Spleen (tissue), 11 donors: ENCODE results near the gene SULT1B1. TPM values are rescaled to one million over a fixed set of nuclear protein-coding genes. Genes with fewer than 3 reads are reported as not detected.
A peak's percentile ranks its signal among the peaks of the same experiment; 100 is the strongest.
"Not testable (repeated sequence)": the region's sequence is repeated elsewhere in the genome, so short reads cannot be mapped to it uniquely, and the experiment has no call there.

Source experiments
- DNase-seq: peaks from one replicate; pipeline ENCODE4 v3.0.0-alpha.2; 2020
- H3K27ac ChIP-seq, 8 donors: fragments of 200-600 bp; sonication (generic) in 7 of 8; 1 replicate in 4 of 8; 2 replicates in 4 of 8; pipeline versions ENCODE4 v1.5.0 to v1.8.0; 2016 to 2021; ENCODE audit warnings: inconsistent platforms in 4 of 8, mild to moderate bottlenecking in 4 of 8, moderate library complexity in 1 of 8
- H3K27me3 ChIP-seq, 7 donors: fragments of 200-600 bp; sonication (generic) in 6 of 7; replicated peaks in 1 of 7; 1 replicate in 4 of 7; 2 replicates in 3 of 7; pipeline versions ENCODE4 v1.5.0 to v1.8.0; 2016 to 2021; ENCODE audit warnings: inconsistent platforms in 3 of 7, mild to moderate bottlenecking in 1 of 7
- H3K36me3 ChIP-seq, 6 donors: fragments of 200-600 bp; sonication (generic) in 5 of 6; 1 replicate in 4 of 6; 2 replicates in 2 of 6; pipeline versions ENCODE4 v1.5.0 to v1.8.0; 2016 to 2021; ENCODE audit warnings: inconsistent platforms in 2 of 6
- H3K4me1 ChIP-seq, 6 donors: fragments of 200-600 bp; sonication (generic) in 5 of 6; 1 replicate in 3 of 6; 2 replicates in 3 of 6; pipeline versions ENCODE4 v1.5.0 to v1.8.0; 2016 to 2021; ENCODE audit warnings: inconsistent platforms in 3 of 6
- H3K4me3 ChIP-seq, 8 donors: fragments of 200-600 bp; sonication (generic) in 7 of 8; 1 replicate in 4 of 8; 2 replicates in 4 of 8; pipeline versions ENCODE4 v1.5.0 to v1.8.0; 2016 to 2021; ENCODE audit warnings: inconsistent platforms in 4 of 8, mild to moderate bottlenecking in 4 of 8, moderate library complexity in 2 of 8
- H3K9me3 ChIP-seq, 8 donors: fragments of 200-600 bp; sonication (generic) in 7 of 8; 1 replicate in 4 of 8; 2 replicates in 4 of 8; pipeline versions ENCODE4 v1.5.0 to v1.8.0; 2016 to 2021; ENCODE audit warnings: inconsistent platforms in 4 of 8
- CTCF ChIP-seq, 11 experiments: fragments of 200-600 bp in 7 of 11; fragments of 450-650 bp in 4 of 11; sonication (generic) in 4 of 11; IDR thresholded peaks in 8 of 11; conservative IDR thresholded peaks in 3 of 11; 1 replicate in 7 of 11; 2 replicates in 4 of 11; pipeline versions ENCODE4 v1.4.0 to v1.8.0; 2016 to 2021; ENCODE audit warnings: antibody characterized with exemption in 11 of 11, inconsistent platforms in 4 of 11, mild to moderate bottlenecking in 1 of 11
- POLR2A ChIP-seq, 3 donors: fragments of 450-650 bp; IDR thresholded peaks; one replicate each; pipeline ENCODE4 v1.5.1; 2017; ENCODE audit warnings: antibody characterized with exemption in 3 of 3, mild to moderate bottlenecking in 1 of 3
- POLR2AphosphoS5 ChIP-seq, 3 donors: sonication (generic); formaldehyde crosslinking; IDR thresholded peaks; one replicate each; pipeline ENCODE4 v1.5.1; 2017; ENCODE audit warnings: antibody characterized with exemption in 3 of 3
- WGBS, 5 donors: extraction: QIAGEN DNeasy Blood & Tissue Kit in 3 of 5; methylation state at CpG; one replicate each; pipeline versions ENCODE4 v1.1.5 to v1.1.7; 2013 to 2018; 5-methylcytosine and 5-hydroxymethylcytosine counted together
- intact Hi-C: fragments of 100-400 bp; cut with DNase I; formaldehyde crosslinking; loops from one replicate; pipeline ENCODE4 v1.15.0; 2023; ENCODE audit warnings: low total_unique reads
- polyA plus RNA-seq, 3 donors: library from polyadenylated mRNA; stranded (reverse); fragments of 200-250 nt; gene quantifications; one replicate each; pipeline ENCODE4 v1.2.1, GENCODE V29; 2013
- total RNA-seq, 7 donors: library from RNA; depleted of rRNA in 3 of 7; stranded (reverse); fragments of >200 nt in 3 of 7; fragmentation: NEBNext Ultra II Directional in 4 of 7; extraction: Animal tissue kit (Norgen Biotek cat#: 25700) in 4 of 7; gene quantifications; one replicate each; pipeline versions ENCODE4 v1.1.0 to v1.2.1, GENCODE V29; 2016 to 2021
- donor health status: healthy with polysubstance abuse.
- donor health status: DM: no; HTN: no; CAD: no; lungs with moderate emphysema.
- donor health status: DM: no; HTN: no; CAD: no.
- donor health status: Bipolar disorder and iron deficiency.
- donor health status: healthy.
- donor health status: DM: no; HTN: no; CAD: no.
- donor health status: DM: yes; HTN: yes; CAD: no.

SULT1B1 gene
- total and polyA plus RNA-seq, 10 donors = 1.1 to 53.1 (median 21.9) TPM

- Histone ChIP-seq H3K36me3 (no peaks in the 10 kb centered on the region), H3K4me3 (no peak overlapping the region), H3K27ac (no peak overlapping the region), H3K9me3 (no peaks in the 10 kb centered on the region), H3K4me1 (no peaks in the 10 kb centered on the region), H3K27me3 (no peaks in the 10 kb centered on the region)
- TF ChIP-seq POLR2A (IDR thresholded peaks at IDR 0.05) = no peak
- no peak for TF ChIP-seq CTCF (IDR thresholded peaks at IDR 0.05 in 8 of 11, conservative IDR thresholded peaks at IDR 0.05 in 3 of 11)
- TF ChIP-seq POLR2AphosphoS5 (IDR thresholded peaks at IDR 0.05) = no peak
- DNase-seq = no peak
- intact Hi-C loops = no loop called here
- 63 to 80% (median 75%) methylated on average over 3 of the region's 3 CpGs for WGBS, 5 donors
Observed at GRCh38 chr4:69773484-69773883, 13.1 kb upstream of the SULT1B1 start.

GRCh38 chr4:69768554-69768953 lies 8.1 kb upstream of the SULT1B1 start:
- H3K9me3 ChIP-seq, intact Hi-C loops, H3K27me3 ChIP-seq, DNase-seq, H3K36me3 ChIP-seq, H3K27ac ChIP-seq, H3K4me3 ChIP-seq: not testable (repeated sequence)
- 41 to 71% (median 66%) methylated on average over 3 of the region's 3 CpGs for WGBS, 5 donors
- peaks cover 0 to 14% (median 2%) of the 10 kb centered on the region in 6 donors for H3K4me1 ChIP-seq

GRCh38 chr4:69765751-69766150 lies 5.3 kb upstream of the SULT1B1 start:
- WGBS, 5 donors = 81 to 95% (median 92%) methylated on average over 1 of the region's 1 CpG
- Histone ChIP-seq H3K36me3 (no peaks in the 10 kb centered on the region), H3K4me3 (no peak overlapping the region), H3K4me1 (peaks cover 0 to 16% (median 4%) of the 10 kb centered on the region in 6 donors), H3K27ac (no peak overlapping the region), H3K27me3 (no peaks in the 10 kb centered on the region), H3K9me3 (no peaks in the 10 kb centered on the region)
- no peak for DNase-seq
- no peak for TF ChIP-seq POLR2A (IDR thresholded peaks at IDR 0.05)
- TF ChIP-seq POLR2AphosphoS5 (IDR thresholded peaks at IDR 0.05) = no peak
- no peak for TF ChIP-seq CTCF (IDR thresholded peaks at IDR 0.05 in 8 of 11, conservative IDR thresholded peaks at IDR 0.05 in 3 of 11)
- intact Hi-C loops = no loop called here

GRCh38 chr4:69764311-69764710 lies 3.9 kb upstream of the SULT1B1 start:
- Histone ChIP-seq H3K36me3 (no peaks in the 10 kb centered on the region), H3K4me3 (no peak overlapping the region), H3K4me1 (peaks cover 0 to 19% (median 11%) of the 10 kb centered on the region in 6 donors), H3K27me3 (no peaks in the 10 kb centered on the region), H3K27ac (peak overlapping the region in 2 of 8 donors; percentile 52 to 63), H3K9me3 (no peaks in the 10 kb centered on the region)
- intact Hi-C loops = no loop called here
- WGBS, 5 donors = 2 to 5% (median 4%) methylated on average over 1 of the region's 1 CpG
- no peak for DNase-seq
- TF ChIP-seq POLR2AphosphoS5 (IDR thresholded peaks at IDR 0.05) = no peak
- no peak for TF ChIP-seq CTCF (IDR thresholded peaks at IDR 0.05 in 8 of 11, conservative IDR thresholded peaks at IDR 0.05 in 3 of 11)
- no peak for TF ChIP-seq POLR2A (IDR thresholded peaks at IDR 0.05)

- TF ChIP-seq POLR2AphosphoS5 (IDR thresholded peaks at IDR 0.05) (no peak), POLR2A (IDR thresholded peaks at IDR 0.05) (no peak), CTCF (IDR thresholded peaks at IDR 0.05 in 8 of 11, conservative IDR thresholded peaks at IDR 0.05 in 3 of 11) (no peak)
- H3K27me3 ChIP-seq = no peaks in the 10 kb centered on the region
- no peaks in the 10 kb centered on the region for H3K9me3 ChIP-seq
- H3K4me1 ChIP-seq = peaks cover 0 to 28% (median 14%) of the 10 kb centered on the region in 6 donors
- H3K27ac ChIP-seq = peak overlapping the region in 6 of 8 donors; percentile 17 to 69 (median 60)
- WGBS, 5 donors = 79 to 88% (median 86%) methylated on average over 3 of the region's 3 CpGs
- intact Hi-C loops = no loop called here
- DNase-seq = no peak
- H3K36me3 ChIP-seq = no peaks in the 10 kb centered on the region
- no peak overlapping the region for H3K4me3 ChIP-seq
Observed at GRCh38 chr4:69763233-69763632, 2.8 kb upstream of the SULT1B1 start.
